Measurements from ENCODE around the gene SOX18.
"Not testable (repeated sequence)": the region's sequence is repeated elsewhere in the genome, so short reads cannot be mapped to it uniquely, and the experiment has no call there.

SOX18 gene

GRCh38 chr20:64049060-64049877 lies at the start of gene SOX18:
Gene SOX18 (minus strand): TSS chr20:64049639. CDS start chr20:64049516, 123 bp downstream.
- no peak for DNase-seq

GRCh38 chr20:64098471-64099013 lies 49.1 kb upstream of the SOX18 start:
- DNase-seq, result no peak

GRCh38 chr20:64096535-64096934 lies 47.1 kb upstream of the SOX18 start:
- no peak for DNase-seq

- no peak for DNase-seq
These were observed 46.5 kb upstream of the SOX18 start for GRCh38 chr20:64095927-64096326.

GRCh38 chr20:64095455-64095854 lies 46.0 kb upstream of the SOX18 start:
- DNase-seq, result no peak

- DNase-seq, result no peak
These were observed 43.6 kb upstream of the SOX18 start for GRCh38 chr20:64093013-64093503.

GRCh38 chr20:64092258-64093012 lies 43.0 kb upstream of the SOX18 start:
- no peak for DNase-seq

GRCh38 chr20:64091770-64092169 lies 42.3 kb upstream of the SOX18 start:
- no peak for DNase-seq

GRCh38 chr20:64091340-64091739 lies 41.9 kb upstream of the SOX18 start:
- no peak for DNase-seq

GRCh38 chr20:64090165-64090564 lies 40.7 kb upstream of the SOX18 start:
- no peak for DNase-seq

- not testable (repeated sequence) for DNase-seq
These were observed 39.1 kb upstream of the SOX18 start for GRCh38 chr20:64088586-64088985.

- DNase-seq, result not testable (repeated sequence)
These were observed 37.9 kb upstream of the SOX18 start for GRCh38 chr20:64087226-64087825.

- DNase-seq, result no peak
These were observed 37.4 kb upstream of the SOX18 start for GRCh38 chr20:64086801-64087200.

GRCh38 chr20:64084685-64085152 lies 35.3 kb upstream of the SOX18 start:
- no peak for DNase-seq

- DNase-seq, result no peak
These were observed 34.6 kb upstream of the SOX18 start, which contains the start of gene LKAAEAR1 for GRCh38 chr20:64083804-64084684. Gene LKAAEAR1 (minus strand): TSS chr20:64084398. CDS start chr20:64084219, 179 bp downstream.

GRCh38 chr20:64083378-64083803 lies 34.0 kb upstream of the SOX18 start:
- peak; percentile 25 for DNase-seq

- no peak for DNase-seq
These were observed 33.5 kb upstream of the SOX18 start for GRCh38 chr20:64082820-64083377.

GRCh38 chr20:64082126-64082731 lies 32.8 kb upstream of the SOX18 start:
- no peak for DNase-seq

GRCh38 chr20:64081624-64081964 lies 32.2 kb upstream of the SOX18 start:
- no peak for DNase-seq

GRCh38 chr20:64080813-64081623 lies 31.6 kb upstream of the SOX18 start:
- no peak for DNase-seq

Measured in DMS 273 treated with DMSO at 0.1 percent for 48 hours (cell line).